Measurements from ENCODE around the gene ESAM.

GRCh38 chr11:124749912-124750311 lies 12.2 kb downstream of the ESAM start:
- TF ChIP-seq GATA2 (IDR thresholded peaks at IDR 0.05; ENCODE audit: low read depth, low read length) (no peak), GATA3 (IDR thresholded peaks at IDR 0.05; ENCODE audit: low read depth, low read length) (no peak)
